Activated CD8-positive, alpha-beta T cell treated with anti-CD3 and anti-CD28 coated beads for 36 hours (primary cell): ENCODE data around the gene BAK1. TPM values are rescaled to one million over a fixed set of nuclear protein-coding genes. Genes with fewer than 3 reads are reported as not detected.

ENCODE experiments used
- ATAC-seq: fragments of 200-7000 bp; cut with Tn5 transposase; one replicate; pipeline ENCODE4 v1.10.0; 2021; ENCODE audit warnings: mild to moderate bottlenecking, moderate library complexity
- CTCF ChIA-PET: fragments of 350-600 bp; sonication (Branson Sonifier 250); formaldehyde crosslinking; loops from one replicate; lab custom pipeline; 2021; ENCODE audit warnings: antibody characterized with exemption; lab: Charles Lee
- POLR2A ChIA-PET: fragments of 350-600 bp; sonication (Branson Sonifier 250); formaldehyde crosslinking; loops from one replicate; lab custom pipeline; 2021; ENCODE audit warnings: antibody characterized with exemption; lab: Charles Lee
- DNase-seq: peaks from one replicate; pipeline ENCODE4 v3.0.0-alpha.2; 2020
- H3K27ac Mint-ChIP-seq: one replicate; pipeline ENCODE4 v1.8.0; 2021; ENCODE audit warnings: mild to moderate bottlenecking, mixed read lengths
- H3K27me3 Mint-ChIP-seq: one replicate; pipeline ENCODE4 v1.8.0; 2021; ENCODE audit warnings: mixed read lengths
- H3K36me3 Mint-ChIP-seq: one replicate; pipeline ENCODE4 v1.8.0; 2021; ENCODE audit warnings: low read depth, mixed read lengths
- H3K4me1 Mint-ChIP-seq: one replicate; pipeline ENCODE4 v1.8.0; 2021; ENCODE audit warnings: low read depth, mixed read lengths
- H3K4me3 Mint-ChIP-seq: one replicate; pipeline ENCODE4 v1.8.0; 2021; ENCODE audit warnings: mild to moderate bottlenecking, moderate library complexity, mixed read lengths
- H3K9me3 Mint-ChIP-seq: one replicate; pipeline ENCODE4 v1.8.0; 2021; ENCODE audit warnings: mixed read lengths
- intact Hi-C: fragments of 100-400 bp; cut with micrococcal nuclease; formaldehyde crosslinking; loops from one replicate; pipeline ENCODE4 v1.10.0; 2022
- total RNA-seq, 2 experiments: library from RNA; stranded (reverse); gene quantifications; one replicate each; pipeline ENCODE4 v1.2.3, GENCODE V29; 2021
- TF ChIP-seq, protein P1 (sequence below): fragments of 200-600 bp; IDR thresholded peaks from one replicate; pipeline ENCODE4 v1.8.0; 2022; ENCODE audit warnings: antibody characterized with exemption, mild to moderate bottlenecking

BAK1 gene
- total RNA-seq, 2 experiments from 2014 or later: 33.8 to 34.3 TPM

DNA sequence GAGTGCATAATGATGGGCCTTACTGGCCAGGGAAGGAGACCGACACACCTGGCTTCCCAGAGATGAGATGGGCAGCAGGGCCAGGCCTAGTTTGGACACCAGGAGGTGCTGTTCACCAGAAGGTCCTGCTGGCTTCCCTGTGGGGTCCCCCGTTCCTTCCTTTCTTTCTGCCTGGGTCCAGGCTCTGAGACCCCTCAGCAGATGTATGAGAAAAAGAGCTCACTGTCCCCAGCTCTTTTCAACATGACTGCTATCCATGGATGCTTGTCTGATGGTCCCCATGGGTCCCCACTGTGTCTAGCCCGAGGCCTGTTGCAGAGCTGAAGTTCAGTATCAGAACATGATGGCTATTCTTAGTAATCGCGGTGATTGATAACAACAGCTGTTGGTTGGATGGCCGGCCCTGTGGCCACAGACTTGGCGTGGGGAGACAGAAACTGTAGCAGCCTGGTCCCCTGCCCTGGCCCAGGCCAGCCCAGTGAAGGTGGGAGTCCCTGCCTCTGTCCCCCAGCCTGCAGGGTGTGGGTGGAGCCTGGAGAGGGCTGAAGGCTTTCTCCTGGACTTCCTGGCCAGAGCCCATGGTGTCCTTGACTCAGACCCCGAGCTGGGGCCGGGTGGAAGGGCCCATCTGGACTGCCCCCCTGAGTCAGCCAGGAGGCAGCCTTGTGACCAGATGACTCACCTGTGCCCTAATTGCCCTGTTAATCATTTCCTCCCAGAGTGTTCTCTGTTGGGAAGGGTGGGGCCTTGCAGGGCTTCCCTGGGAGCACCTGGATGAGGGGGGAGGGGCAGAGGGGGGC, 9.9 kb upstream of the BAK1 start:
- Mint-ChIP-seq H3K4me3 (no peak overlapping the region), H3K36me3 (no peaks in the 10 kb centered on the region), H3K27ac (no peak overlapping the region), H3K9me3 (no peaks in the 10 kb centered on the region), H3K27me3 (no peaks in the 10 kb centered on the region), H3K4me1 (peaks cover 38% of the 10 kb centered on the region)
- ATAC-seq: peak; percentile 28
- TF ChIP-seq, protein P1, sequence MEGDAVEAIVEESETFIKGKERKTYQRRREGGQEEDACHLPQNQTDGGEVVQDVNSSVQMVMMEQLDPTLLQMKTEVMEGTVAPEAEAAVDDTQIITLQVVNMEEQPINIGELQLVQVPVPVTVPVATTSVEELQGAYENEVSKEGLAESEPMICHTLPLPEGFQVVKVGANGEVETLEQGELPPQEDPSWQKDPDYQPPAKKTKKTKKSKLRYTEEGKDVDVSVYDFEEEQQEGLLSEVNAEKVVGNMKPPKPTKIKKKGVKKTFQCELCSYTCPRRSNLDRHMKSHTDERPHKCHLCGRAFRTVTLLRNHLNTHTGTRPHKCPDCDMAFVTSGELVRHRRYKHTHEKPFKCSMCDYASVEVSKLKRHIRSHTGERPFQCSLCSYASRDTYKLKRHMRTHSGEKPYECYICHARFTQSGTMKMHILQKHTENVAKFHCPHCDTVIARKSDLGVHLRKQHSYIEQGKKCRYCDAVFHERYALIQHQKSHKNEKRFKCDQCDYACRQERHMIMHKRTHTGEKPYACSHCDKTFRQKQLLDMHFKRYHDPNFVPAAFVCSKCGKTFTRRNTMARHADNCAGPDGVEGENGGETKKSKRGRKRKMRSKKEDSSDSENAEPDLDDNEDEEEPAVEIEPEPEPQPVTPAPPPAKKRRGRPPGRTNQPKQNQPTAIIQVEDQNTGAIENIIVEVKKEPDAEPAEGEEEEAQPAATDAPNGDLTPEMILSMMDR: peak; percentile 84
- intact Hi-C loops: loop anchor here (2.0 kb wide), 1 partner anchor 29 kb away; no protein-coding TSS in a partner anchor
- ChIA-PET POLR2A (interaction anchor here (0.6 to 1.1 kb wide), 3 partner anchors 24 to 104 kb away, joined by 3 to 4 read pairs (median 3); no protein-coding TSS in a partner anchor), CTCF (interaction anchor here (0.6 to 6.8 kb wide), 22 partner anchors 8 to 156 kb away, joined by 3 to 74 read pairs (median 4); partner anchors contain the start of gene ITPR3)
- peak; percentile 75 for DNase-seq

DNA sequence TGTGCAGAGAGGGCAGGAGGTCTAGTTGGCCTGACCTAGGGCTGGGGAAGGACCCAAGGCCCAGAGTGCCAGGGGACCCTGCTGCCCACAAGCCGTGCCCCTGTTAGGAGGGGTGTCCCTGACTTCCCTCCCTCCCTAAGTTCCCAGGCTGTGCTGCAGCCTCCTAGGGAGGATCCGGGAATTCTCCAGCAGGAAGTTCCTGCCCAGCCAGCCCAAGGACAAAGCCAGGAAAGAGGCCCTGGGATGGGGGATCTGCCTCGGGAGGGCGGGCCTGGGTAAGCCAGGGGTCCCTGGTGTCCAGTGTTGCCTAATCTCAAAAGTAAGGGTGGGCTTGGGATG, 9.3 kb upstream of the BAK1 start:
- no peak for DNase-seq
- Mint-ChIP-seq H3K9me3 (no peaks in the 10 kb centered on the region), H3K4me1 (peaks cover 42% of the 10 kb centered on the region), H3K4me3 (no peak overlapping the region), H3K36me3 (no peaks in the 10 kb centered on the region), H3K27me3 (no peaks in the 10 kb centered on the region), H3K27ac (no peak overlapping the region)
- ATAC-seq: no peak
- POLR2A ChIA-PET: interaction anchor here (0.9 to 1.1 kb wide), 2 partner anchors 25 to 105 kb away, joined by 3 to 4 read pairs; no protein-coding TSS in a partner anchor
- intact Hi-C loops: no loop called here
- CTCF ChIA-PET: interaction anchor here (0.9 to 6.8 kb wide), 14 partner anchors 9 to 156 kb away, joined by 3 to 74 read pairs (median 5); no protein-coding TSS in a partner anchor
- TF ChIP-seq, protein P1: no peak

DNA sequence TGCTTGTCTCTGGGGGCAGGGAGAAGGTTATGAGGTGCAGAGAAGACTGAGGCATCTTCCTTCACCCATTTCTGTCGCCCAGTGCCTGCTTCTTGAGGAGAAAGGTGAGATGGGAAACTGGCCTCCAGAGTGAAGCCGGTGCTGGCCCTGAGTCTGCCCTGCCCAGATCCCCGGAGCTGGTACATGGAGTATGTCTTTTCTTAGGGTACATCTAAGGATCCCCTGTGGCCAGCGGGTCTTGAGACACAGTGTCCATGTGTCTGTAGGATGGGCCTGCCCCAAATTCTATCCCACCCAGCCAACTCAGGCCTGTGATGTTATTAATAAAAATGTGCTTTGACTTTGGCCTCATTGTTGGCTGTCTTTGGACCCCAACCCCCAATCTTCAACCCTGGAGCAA, 8.8 kb upstream of the BAK1 start:
- Mint-ChIP-seq H3K4me1 (peaks cover 42% of the 10 kb centered on the region), H3K27me3 (no peaks in the 10 kb centered on the region), H3K9me3 (no peaks in the 10 kb centered on the region), H3K4me3 (no peak overlapping the region), H3K36me3 (no peaks in the 10 kb centered on the region), H3K27ac (no peak overlapping the region)
- POLR2A ChIA-PET: no interaction called here
- ATAC-seq (no peak), DNase-seq (no peak)
- TF ChIP-seq, protein P1: no peak
- CTCF ChIA-PET: interaction anchor here (1.8 to 6.8 kb wide), 3 partner anchors 19 to 106 kb away, joined by 5 to 74 read pairs (median 9); no protein-coding TSS in a partner anchor
- intact Hi-C loops: no loop called here

DNA sequence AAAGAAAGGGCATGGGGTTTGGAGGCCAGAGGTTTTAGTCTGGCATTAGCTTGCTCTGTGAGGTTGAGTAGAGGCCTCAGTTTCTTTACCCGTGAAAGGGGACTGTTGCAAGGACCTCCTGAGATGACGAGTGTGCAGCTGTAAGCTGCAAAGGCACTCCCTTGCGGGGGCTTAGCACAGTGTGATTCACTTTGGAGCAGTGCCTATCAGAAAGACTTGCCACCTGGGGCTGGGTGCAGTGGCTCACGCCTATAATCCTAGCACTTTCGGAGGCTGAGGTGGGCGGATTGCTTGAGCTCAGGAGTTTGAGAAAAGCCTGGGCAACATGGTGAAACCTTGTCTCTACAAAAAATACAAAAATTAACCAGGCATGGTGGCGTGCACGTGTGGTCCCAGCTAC, 7.5 kb upstream of the BAK1 start:
- DNase-seq (no peak), ATAC-seq (no peak)
- peaks cover 32% of the 10 kb centered on the region for H3K4me1 Mint-ChIP-seq
- TF ChIP-seq, protein P1: no peak
- ChIA-PET POLR2A (no interaction called here), CTCF (interaction anchor here (0.6 to 6.8 kb wide), 11 partner anchors 17 to 568 kb away, joined by 3 to 74 read pairs (median 6); partner anchors contain the start of gene ITPR3)
- no peaks in the 10 kb centered on the region for H3K36me3 Mint-ChIP-seq
- H3K9me3 Mint-ChIP-seq: no peaks in the 10 kb centered on the region
- H3K4me3 Mint-ChIP-seq: no peak overlapping the region
- no peaks in the 10 kb centered on the region for H3K27me3 Mint-ChIP-seq
- intact Hi-C loops: no loop called here
- no peak overlapping the region for H3K27ac Mint-ChIP-seq
